ENCODE measurements around the gene CNTFR. TPM values are rescaled to one million over a fixed set of nuclear protein-coding genes. Genes with fewer than 3 reads are reported as not detected.
"Not testable (repeated sequence)": the region's sequence is repeated elsewhere in the genome, so short reads cannot be mapped to it uniquely, and the experiment has no call there.

Gene CNTFR
- total RNA-seq, 2 experiments from 2014 or later: not detected

- no peak overlapping the region for H3K4me3 Mint-ChIP-seq
- H3K4me1 Mint-ChIP-seq (ENCODE audit: low read depth): no peaks in the 10 kb centered on the region
- CTCF ChIA-PET: interaction anchor here (1.2 to 1.3 kb wide), 2 partner anchors 10 to 36 kb away, joined by 3 read pairs; no protein-coding TSS in a partner anchor
- no peaks in the 10 kb centered on the region for H3K36me3 Mint-ChIP-seq (ENCODE audit: low read depth)
- no peak overlapping the region for H3K27ac Mint-ChIP-seq
- ATAC-seq: no peak
- TF ChIP-seq, protein P1, sequence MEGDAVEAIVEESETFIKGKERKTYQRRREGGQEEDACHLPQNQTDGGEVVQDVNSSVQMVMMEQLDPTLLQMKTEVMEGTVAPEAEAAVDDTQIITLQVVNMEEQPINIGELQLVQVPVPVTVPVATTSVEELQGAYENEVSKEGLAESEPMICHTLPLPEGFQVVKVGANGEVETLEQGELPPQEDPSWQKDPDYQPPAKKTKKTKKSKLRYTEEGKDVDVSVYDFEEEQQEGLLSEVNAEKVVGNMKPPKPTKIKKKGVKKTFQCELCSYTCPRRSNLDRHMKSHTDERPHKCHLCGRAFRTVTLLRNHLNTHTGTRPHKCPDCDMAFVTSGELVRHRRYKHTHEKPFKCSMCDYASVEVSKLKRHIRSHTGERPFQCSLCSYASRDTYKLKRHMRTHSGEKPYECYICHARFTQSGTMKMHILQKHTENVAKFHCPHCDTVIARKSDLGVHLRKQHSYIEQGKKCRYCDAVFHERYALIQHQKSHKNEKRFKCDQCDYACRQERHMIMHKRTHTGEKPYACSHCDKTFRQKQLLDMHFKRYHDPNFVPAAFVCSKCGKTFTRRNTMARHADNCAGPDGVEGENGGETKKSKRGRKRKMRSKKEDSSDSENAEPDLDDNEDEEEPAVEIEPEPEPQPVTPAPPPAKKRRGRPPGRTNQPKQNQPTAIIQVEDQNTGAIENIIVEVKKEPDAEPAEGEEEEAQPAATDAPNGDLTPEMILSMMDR (IDR thresholded peaks at IDR 0.05): no peak
- no peak for DNase-seq
- POLR2A ChIA-PET: interaction anchor here (0.6 kb wide), 1 partner anchor 23 kb away, joined by 3 read pairs; no protein-coding TSS in a partner anchor
- peaks cover 18% of the 10 kb centered on the region for H3K27me3 Mint-ChIP-seq
- no peaks in the 10 kb centered on the region for H3K9me3 Mint-ChIP-seq
- intact Hi-C loops (cut with micrococcal nuclease): no loop called here
These were observed 52.8 kb downstream of the CNTFR start for GRCh38 chr9:34536685-34537084.

- POLR2A ChIA-PET; DNase-seq; H3K4me3 Mint-ChIP-seq; intact Hi-C loops (cut with micrococcal nuclease); H3K27ac Mint-ChIP-seq; H3K36me3 Mint-ChIP-seq (ENCODE audit: low read depth); ATAC-seq; H3K9me3 Mint-ChIP-seq; CTCF ChIA-PET; H3K4me1 Mint-ChIP-seq (ENCODE audit: low read depth): not testable (repeated sequence)
- peaks cover 34% of the 10 kb centered on the region for H3K27me3 Mint-ChIP-seq
These were observed 57.5 kb downstream of the CNTFR start for GRCh38 chr9:34532041-34532440.

DNA sequence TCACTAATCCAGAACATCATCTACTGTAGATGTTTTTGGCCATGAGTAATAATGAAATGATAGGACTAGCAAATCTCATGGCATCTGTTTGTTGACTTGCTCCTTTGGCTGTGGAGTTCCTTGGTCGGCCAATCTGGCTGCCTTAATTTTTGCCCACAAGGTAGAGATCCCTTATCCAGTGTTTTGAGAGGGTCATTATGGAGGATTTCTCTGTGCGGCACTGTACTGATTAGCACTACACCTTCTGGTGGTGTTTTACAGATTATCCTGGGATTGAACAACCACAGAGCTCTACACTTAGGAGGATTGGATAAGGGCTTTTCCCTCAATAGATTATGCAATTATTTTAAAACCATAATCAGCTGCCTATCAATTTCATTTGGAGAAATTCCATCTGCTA is 63.5 kb downstream of the CNTFR start:
- no peak for ATAC-seq
- Mint-ChIP-seq H3K9me3 (no peaks in the 10 kb centered on the region), H3K27ac (no peak overlapping the region), H3K27me3 (peaks cover 22% of the 10 kb centered on the region), H3K4me1 (ENCODE audit: low read depth) (peaks cover 23% of the 10 kb centered on the region), H3K36me3 (ENCODE audit: low read depth) (no peaks in the 10 kb centered on the region), H3K4me3 (no peak overlapping the region)
- CTCF ChIA-PET: no interaction called here
- POLR2A ChIA-PET: no interaction called here
- TF ChIP-seq, protein P1 (IDR thresholded peaks at IDR 0.05): no peak
- intact Hi-C loops (cut with micrococcal nuclease): no loop called here
- DNase-seq: no peak

GRCh38 chr9:34524349-34524748 is 65.2 kb downstream of the CNTFR start:
- no peaks in the 10 kb centered on the region for H3K9me3 Mint-ChIP-seq
- DNase-seq: no peak
- peaks cover 10% of the 10 kb centered on the region for H3K27me3 Mint-ChIP-seq
- ChIA-PET CTCF (interaction anchor here (0.9 to 1.9 kb wide), 6 partner anchors 24 to 145 kb away, joined by 3 to 6 read pairs (median 4); no protein-coding TSS in a partner anchor), POLR2A (interaction anchor here (0.8 to 1.2 kb wide), 4 partner anchors 26 to 345 kb away, joined by 3 read pairs; partner anchors contain the start of genes DCTN3, SIGMAR1 and UBAP1)
- ATAC-seq: no peak
- H3K36me3 Mint-ChIP-seq (ENCODE audit: low read depth): no peaks in the 10 kb centered on the region
- intact Hi-C loops (cut with micrococcal nuclease): no loop called here
- TF ChIP-seq, protein P1 (IDR thresholded peaks at IDR 0.05): no peak
- H3K4me3 Mint-ChIP-seq: no peak overlapping the region
- peaks cover 23% of the 10 kb centered on the region for H3K4me1 Mint-ChIP-seq (ENCODE audit: low read depth)
- H3K27ac Mint-ChIP-seq: no peak overlapping the region

DNA sequence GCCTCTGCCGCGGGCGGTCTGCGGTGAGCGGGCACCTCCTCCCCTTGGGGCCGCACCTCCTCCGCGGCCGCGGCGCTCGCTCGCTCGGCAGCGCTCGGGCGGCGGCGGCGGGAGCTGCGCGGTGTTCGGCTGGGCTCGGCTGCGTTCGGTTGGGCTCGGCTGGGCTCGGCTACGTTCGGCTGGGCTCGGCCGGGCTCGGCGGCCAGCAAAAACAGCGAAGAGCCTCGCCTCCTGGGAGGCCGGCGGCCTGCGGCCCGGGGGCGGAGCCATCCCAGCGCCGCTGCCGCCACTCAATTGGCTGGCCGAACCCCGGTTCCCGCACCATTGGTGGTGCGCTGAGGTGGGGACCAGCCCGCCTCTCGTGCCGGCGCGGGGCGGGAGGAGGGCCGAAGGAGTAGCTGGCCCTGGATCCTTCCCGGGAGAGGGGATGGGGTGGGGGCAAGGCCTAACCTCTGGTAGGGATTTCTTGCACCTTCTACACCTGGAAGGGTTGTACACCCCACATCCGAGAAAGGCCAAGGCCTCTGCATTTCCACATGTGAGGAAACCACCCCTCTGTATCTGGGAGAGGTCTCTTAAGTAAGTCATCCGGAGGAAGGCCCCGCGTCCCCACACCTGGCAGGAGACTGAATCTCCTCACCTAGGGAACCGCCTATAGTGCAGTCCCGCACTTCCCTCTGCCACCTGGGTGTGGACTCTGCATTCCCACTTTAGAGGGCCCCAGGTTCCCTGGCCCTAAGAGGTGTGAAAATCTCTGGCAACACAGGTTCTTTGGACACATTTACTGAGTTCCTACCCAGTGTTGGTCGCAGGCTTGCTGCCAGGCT is 66.3 kb downstream of the CNTFR start, which contains the start of gene ENHO:
TSS of gene ENHO (minus strand) at position 20 of the 827 bp plus-strand sequence. CDS start 1,295 bp downstream, outside the sequence.
- peak within 1 kb of the TSS; percentile 50 for H3K4me3 Mint-ChIP-seq
- TF ChIP-seq, protein P1 (IDR thresholded peaks at IDR 0.05): no peak
- H3K4me1 Mint-ChIP-seq (ENCODE audit: low read depth): peaks cover 23% of the 10 kb centered on the region
- ATAC-seq (peak; percentile 99), DNase-seq (peak; percentile 86)
- H3K27me3 Mint-ChIP-seq: peaks cover 10% of the 10 kb centered on the region
- H3K9me3 Mint-ChIP-seq: no peaks in the 10 kb centered on the region
- POLR2A ChIA-PET: interaction anchor here (0.8 to 1.1 kb wide), 2 partner anchors 25 to 97 kb away, joined by 3 read pairs; partner anchors contain the start of gene DCTN3
- CTCF ChIA-PET: interaction anchor here (0.7 to 1.9 kb wide), 5 partner anchors 23 to 144 kb away, joined by 3 to 6 read pairs (median 4); no protein-coding TSS in a partner anchor
- no peaks in the 10 kb centered on the region for H3K36me3 Mint-ChIP-seq (ENCODE audit: low read depth)
- no peak within 1 kb of the TSS for H3K27ac Mint-ChIP-seq
- intact Hi-C loops (cut with micrococcal nuclease): no loop called here
